ENCODE results near the gene VTCN1. TPM values are rescaled to one million over a fixed set of nuclear protein-coding genes. Genes with fewer than 3 reads are reported as not detected.

Gene VTCN1
- total RNA-seq, 1 experiment from 2014 or later, result 0.17 TPM

GRCh38 chr1:117229217-117229616 lies 18.5 kb upstream of the VTCN1 start:
- no TSS peak for BruUV-seq (replicated peaks)
- CTCF ChIA-PET, result no interaction called here

GRCh38 chr1:117225931-117226330 lies 15.2 kb upstream of the VTCN1 start:
- TF ChIP-seq, protein P1, sequence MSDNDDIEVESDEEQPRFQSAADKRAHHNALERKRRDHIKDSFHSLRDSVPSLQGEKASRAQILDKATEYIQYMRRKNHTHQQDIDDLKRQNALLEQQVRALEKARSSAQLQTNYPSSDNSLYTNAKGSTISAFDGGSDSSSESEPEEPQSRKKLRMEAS (IDR thresholded peaks at IDR 0.05), result no peak
- TF ChIP-seq ELF1 (IDR thresholded peaks at IDR 0.05; ENCODE audit: borderline replicate concordance, low read depth) (no peak), SRF (IDR thresholded peaks at IDR 0.05; ENCODE audit: low read depth) (no peak), POLR2A (IDR thresholded peaks at IDR 0.05; ENCODE audit: borderline replicate concordance, extremely low read depth, insufficient read depth, insufficient read length) (no peak)
- Histone ChIP-seq H3K9me3 (ENCODE audit: control insufficient read depth in 1 of 2, insufficient read depth in 1 of 2, low read depth in 1 of 2, low read length in 2 of 2) (no peaks in the 10 kb centered on the region), H3K4me1 (ENCODE audit: control insufficient read depth in 1 of 2, insufficient read depth in 2 of 2, low read length in 2 of 2) (no peaks in the 10 kb centered on the region), H3K4me3 (replicated peaks in 1 of 2; ENCODE audit: low read depth in 1 of 2, low read length in 2 of 2) (no peak overlapping the region), H3K79me2 (ENCODE audit: insufficient read depth, low read length) (no peaks in the 10 kb centered on the region), H2AFZ (ENCODE audit: low read depth, low read length, poor library complexity, severe bottlenecking) (no peak overlapping the region), H3K27me3 (ENCODE audit: insufficient read depth, low read length) (no peaks in the 10 kb centered on the region), H4K20me1 (ENCODE audit: insufficient read depth) (no peaks in the 10 kb centered on the region), H3K4me2 (ENCODE audit: low read length) (no peak overlapping the region), H3K9ac (ENCODE audit: low read length) (no peak overlapping the region), H3K27ac (ENCODE audit: low read depth, low read length) (no peak overlapping the region), H3K9me2 (ENCODE audit: insufficient read depth) (no peaks in the 10 kb centered on the region), H3K36me3 (ENCODE audit: control insufficient read depth in 1 of 2, insufficient read depth in 2 of 2, low read length in 2 of 2) (no peaks in the 10 kb centered on the region)
- ChIA-PET RAD21 (ENCODE audit: low non-redundant PET in 1 of 2, low total read pairs in 2 of 2, uncharacterized antibody in 2 of 2, unreplicated experiment in 2 of 2) (no interaction called here), POLR2A (no interaction called here), CTCF (no interaction called here)
- BruUV-seq (replicated peaks), result no TSS peak
- intact Hi-C loops (cut with micrococcal nuclease), result no loop called here
- no peak for ATAC-seq
- no peak for DNase-seq (ENCODE audit: low read depth, low spot score)

More at GRCh38 chr1:117229217-117229616, 18.5 kb upstream of the VTCN1 start:
- Histone ChIP-seq H3K36me3 (ENCODE audit: control insufficient read depth in 1 of 2, insufficient read depth in 2 of 2, low read length in 2 of 2) (no peaks in the 10 kb centered on the region), H3K4me2 (ENCODE audit: low read length) (no peak overlapping the region), H3K27ac (ENCODE audit: low read depth, low read length) (no peak overlapping the region), H3K27me3 (ENCODE audit: insufficient read depth, low read length) (no peaks in the 10 kb centered on the region), H3K9me3 (ENCODE audit: control insufficient read depth in 1 of 2, insufficient read depth in 1 of 2, low read depth in 1 of 2, low read length in 2 of 2) (no peaks in the 10 kb centered on the region), H4K20me1 (ENCODE audit: insufficient read depth) (no peaks in the 10 kb centered on the region), H3K9me2 (ENCODE audit: insufficient read depth) (no peaks in the 10 kb centered on the region), H2AFZ (ENCODE audit: low read depth, low read length, poor library complexity, severe bottlenecking) (no peak overlapping the region), H3K79me2 (ENCODE audit: insufficient read depth, low read length) (no peaks in the 10 kb centered on the region), H3K4me1 (ENCODE audit: control insufficient read depth in 1 of 2, insufficient read depth in 2 of 2, low read length in 2 of 2) (no peaks in the 10 kb centered on the region), H3K4me3 (replicated peaks in 1 of 2; ENCODE audit: low read depth in 1 of 2, low read length in 2 of 2) (no peak overlapping the region), H3K9ac (ENCODE audit: low read length) (no peak overlapping the region)
- TF ChIP-seq, protein P2, sequence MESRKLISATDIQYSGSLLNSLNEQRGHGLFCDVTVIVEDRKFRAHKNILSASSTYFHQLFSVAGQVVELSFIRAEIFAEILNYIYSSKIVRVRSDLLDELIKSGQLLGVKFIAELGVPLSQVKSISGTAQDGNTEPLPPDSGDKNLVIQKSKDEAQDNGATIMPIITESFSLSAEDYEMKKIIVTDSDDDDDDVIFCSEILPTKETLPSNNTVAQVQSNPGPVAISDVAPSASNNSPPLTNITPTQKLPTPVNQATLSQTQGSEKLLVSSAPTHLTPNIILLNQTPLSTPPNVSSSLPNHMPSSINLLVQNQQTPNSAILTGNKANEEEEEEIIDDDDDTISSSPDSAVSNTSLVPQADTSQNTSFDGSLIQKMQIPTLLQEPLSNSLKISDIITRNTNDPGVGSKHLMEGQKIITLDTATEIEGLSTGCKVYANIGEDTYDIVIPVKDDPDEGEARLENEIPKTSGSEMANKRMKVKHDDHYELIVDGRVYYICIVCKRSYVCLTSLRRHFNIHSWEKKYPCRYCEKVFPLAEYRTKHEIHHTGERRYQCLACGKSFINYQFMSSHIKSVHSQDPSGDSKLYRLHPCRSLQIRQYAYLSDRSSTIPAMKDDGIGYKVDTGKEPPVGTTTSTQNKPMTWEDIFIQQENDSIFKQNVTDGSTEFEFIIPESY (IDR thresholded peaks at IDR 0.05; ENCODE audit: extremely low read depth, insufficient replicate concordance, low read length), result no peak
- TF ChIP-seq EZH2 (IDR thresholded peaks at IDR 0.05) (no peak), SP1 (IDR thresholded peaks at IDR 0.05; ENCODE audit: low read depth) (no peak)
- ChIA-PET RAD21 (ENCODE audit: low non-redundant PET in 1 of 2, low total read pairs in 2 of 2, uncharacterized antibody in 2 of 2, unreplicated experiment in 2 of 2) (no interaction called here), POLR2A (no interaction called here)
- ATAC-seq (no peak), DNase-seq (ENCODE audit: low read depth, low spot score) (no peak)
- intact Hi-C loops (cut with micrococcal nuclease), result no loop called here
